OCI-LY7 (cell line): Measurements from ENCODE around the gene KCTD19. TPM values are rescaled to one million over a fixed set of nuclear protein-coding genes. Genes with fewer than 3 reads are reported as not detected.
A peak's percentile ranks its signal among the peaks of the same experiment; 100 is the strongest.

Experiments used
- BruUV-seq: library from RNA; stranded (reverse); fragments of 400-500 nt; replicated peaks from 2 replicates; lab custom pipeline; 2021; lab: Mats Ljungman, UMichigan
- CTCF ChIA-PET: fragments of 300-600 bp; sonication (Branson Sonifier 250); formaldehyde crosslinking; loops from one replicate; lab custom pipeline; 2022; ENCODE audit warnings: antibody characterized with exemption; ENCODE audit not compliant: unreplicated experiment; lab: Charles Lee
- POLR2A ChIA-PET: fragments of 300-600 bp; sonication (Branson Sonifier 250); formaldehyde crosslinking; loops from one replicate; lab custom pipeline; 2022; ENCODE audit warnings: antibody characterized with exemption; lab: Charles Lee
- DNase-seq: peaks from one replicate; pipeline ENCODE4 v3.0.0-alpha.2; 2015; ENCODE audit warnings: low spot score
- H2AFZ ChIP-seq: fragments of 200-600 bp; sonication (generic), shearing (Covaris generic); 2 replicates; pipeline ENCODE4 v1.6.1; 2014; ENCODE audit warnings: mild to moderate bottlenecking, antibody characterized with exemption, low read length, moderate library complexity
- H3K27ac ChIP-seq: fragments of 200-600 bp; sonication (generic); 2 replicates; pipeline ENCODE4 v1.5.1; 2014; ENCODE audit warnings: mixed run types, low read depth, mild to moderate bottlenecking, moderate library complexity, low read length, inconsistent platforms; ENCODE audit not compliant: poor library complexity, severe bottlenecking
- H3K36me3 ChIP-seq: fragments of 200-600 bp; sonication (generic); 2 replicates; pipeline ENCODE4 v1.6.1; 2014; ENCODE audit warnings: mild to moderate bottlenecking, antibody characterized with exemption, low read length, moderate library complexity, mixed read lengths; ENCODE audit not compliant: insufficient read depth
- H3K4me1 ChIP-seq: fragments of 200-600 bp; sonication (generic); 2 replicates; pipeline ENCODE4 v1.5.1; 2014; ENCODE audit warnings: mild to moderate bottlenecking, low read length; ENCODE audit not compliant: insufficient read depth, poor library complexity, severe bottlenecking
- H3K4me2 ChIP-seq: fragments of 200-600 bp; sonication (generic); 2 replicates; pipeline ENCODE4 v1.6.1; 2014; ENCODE audit warnings: mild to moderate bottlenecking, low read length
- H3K4me3 ChIP-seq: fragments of 200-600 bp; sonication (generic); 2 replicates; pipeline ENCODE4 v1.5.1; 2014; ENCODE audit warnings: mild to moderate bottlenecking, low read depth, low read length; ENCODE audit not compliant: poor library complexity, severe bottlenecking
- H3K79me2 ChIP-seq: fragments of 200-600 bp; sonication (generic); 2 replicates; pipeline ENCODE4 v1.6.1; 2016; ENCODE audit warnings: low read depth, mild to moderate bottlenecking, low read length, moderate library complexity, mixed read lengths; ENCODE audit not compliant: insufficient read depth
- H3K9me2 ChIP-seq: fragments of 200-600 bp; sonication (generic); 2 replicates; pipeline ENCODE4 v1.6.1; 2016; ENCODE audit warnings: mild to moderate bottlenecking, low read length, mixed read lengths; ENCODE audit not compliant: insufficient read depth
- H3K9me3 ChIP-seq: fragments of 200-600 bp; sonication (generic); 2 replicates; pipeline ENCODE4 v1.6.1; 2014; ENCODE audit warnings: mild to moderate bottlenecking, mixed run types, low read length, mixed read lengths
- H4K20me1 ChIP-seq: fragments of 200-600 bp; sonication (generic); 2 replicates; pipeline ENCODE4 v1.6.1; 2014; ENCODE audit warnings: mild to moderate bottlenecking, antibody characterized with exemption, low read length, moderate library complexity, mixed read lengths; ENCODE audit not compliant: insufficient read depth
- CTCF ChIP-seq: fragments of 200-600 bp; sonication (generic); conservative IDR thresholded peaks from 2 replicates; pipeline ENCODE4 v1.5.1; 2014; ENCODE audit warnings: mild to moderate bottlenecking, antibody characterized with exemption, low read length, moderate library complexity, mixed read lengths
- EZH2phosphoT487 ChIP-seq: fragments of 200-600 bp; sonication (generic); IDR thresholded peaks from 2 replicates; pipeline ENCODE4 v1.6.1; 2018; ENCODE audit warnings: low read depth, borderline replicate concordance, mild to moderate bottlenecking, mixed run types, antibody characterized with exemption, low read length, moderate library complexity, mixed read lengths
- intact Hi-C: fragments of 100-400 bp; cut with micrococcal nuclease; formaldehyde crosslinking; loops from one replicate; pipeline ENCODE4 v1.10.0; 2022; ENCODE audit not compliant: unreplicated experiment
- total RNA-seq, 2 experiments: library from RNA; depleted of rRNA in 1 of 2; stranded (reverse); fragments of >200 nt in 1 of 2; shearing (Covaris generic) in 1 of 2; gene quantifications; 2 replicates each; pipeline ENCODE4 v1.2.3, GENCODE V29; 2014 to 2022

The KCTD19 gene
- total RNA-seq, 2 experiments from 2014 or later: 0.17 TPM; not detected in 1

GRCh38 chr16:67279296-67280089 is 47.0 kb downstream of the KCTD19 start, which contains the start of gene PLEKHG4:
PLEKHG4 (plus strand) TSS chr16:67279532; CDS start chr16:67280045, 513 bp downstream.
- Histone ChIP-seq H3K9me2 (no peaks in the 10 kb centered on the region), H3K4me2 (peak within 1 kb of the TSS; percentile 54; the same call in 1 of the 2 replicates), H4K20me1 (no peaks in the 10 kb centered on the region), H3K27ac (no peak within 1 kb of the TSS), H3K4me1 (no peaks in the 10 kb centered on the region), H3K9me3 (no peaks in the 10 kb centered on the region), H3K36me3 (no peaks in the 10 kb centered on the region), H2AFZ (peak within 1 kb of the TSS; percentile 16; the same call in 1 of the 2 replicates), H3K4me3 (peak within 1 kb of the TSS; percentile 53), H3K79me2 (no peaks in the 10 kb centered on the region)
- POLR2A ChIA-PET: no interaction called here
- intact Hi-C loops: loop anchor here (1.0 to 5.0 kb wide), 2 partner anchors 60 to 118 kb away; no protein-coding TSS in a partner anchor
- peak; percentile 65 for TF ChIP-seq CTCF
- no peak for TF ChIP-seq EZH2phosphoT487
- BruUV-seq: no TSS peak
- CTCF ChIA-PET: no interaction called here
- peak; percentile 46 for DNase-seq

GRCh38 chr16:67278773-67279295 is 47.7 kb downstream of the KCTD19 start:
- intact Hi-C loops: loop anchor here (1.0 to 5.0 kb wide), 2 partner anchors 60 to 118 kb away; no protein-coding TSS in a partner anchor
- H2AFZ ChIP-seq: peak overlapping the region; percentile 16; the same call in 1 of the 2 replicates
- no peak; the same call in 1 of the 2 replicates for TF ChIP-seq CTCF
- TF ChIP-seq EZH2phosphoT487: no peak
- H3K27ac ChIP-seq: no peak overlapping the region
- H3K4me1 ChIP-seq: no peaks in the 10 kb centered on the region
- BruUV-seq: no TSS peak
- DNase-seq: no peak
- ChIA-PET CTCF (no interaction called here), POLR2A (no interaction called here)
- peak overlapping the region; percentile 53 for H3K4me3 ChIP-seq
- H3K4me2 ChIP-seq: peak overlapping the region; percentile 54; the same call in 1 of the 2 replicates
- no peaks in the 10 kb centered on the region for H3K36me3 ChIP-seq
- no peaks in the 10 kb centered on the region for H3K9me2 ChIP-seq
- H3K79me2 ChIP-seq: no peaks in the 10 kb centered on the region
- no peaks in the 10 kb centered on the region for H3K9me3 ChIP-seq
- no peaks in the 10 kb centered on the region for H4K20me1 ChIP-seq
